Measurements from ENCODE around the gene PNLIPRP3. TPM values are rescaled to one million over a fixed set of nuclear protein-coding genes. Genes with fewer than 3 reads are reported as not detected.

The PNLIPRP3 gene
- total and polyA plus RNA-seq, 2 of the 8 experiments (the other 6 are each of a cell fraction or from before 2014, with no cell fraction given), result not detected

DNA sequence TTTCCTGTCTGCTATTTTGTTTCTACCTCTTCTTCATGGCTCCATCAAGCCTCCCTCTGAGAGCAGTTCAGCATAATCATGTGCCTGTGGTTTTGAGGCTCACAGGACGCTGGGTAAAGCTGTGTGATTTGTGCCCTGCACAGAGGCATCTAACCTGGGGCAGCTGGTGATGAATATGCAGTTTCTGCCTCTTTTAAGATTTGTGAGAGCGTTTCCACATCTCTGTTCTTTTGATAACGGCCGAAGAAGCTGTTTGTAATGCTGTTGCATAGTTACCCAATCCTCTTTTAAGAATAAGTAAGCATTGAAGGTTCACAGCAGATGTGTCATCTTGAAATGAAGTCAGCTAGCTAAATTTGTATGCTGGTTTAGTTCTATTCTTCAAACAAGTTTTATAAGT is 45.2 kb downstream of the PNLIPRP3 start (continued):
- TF ChIP-seq, protein P1, sequence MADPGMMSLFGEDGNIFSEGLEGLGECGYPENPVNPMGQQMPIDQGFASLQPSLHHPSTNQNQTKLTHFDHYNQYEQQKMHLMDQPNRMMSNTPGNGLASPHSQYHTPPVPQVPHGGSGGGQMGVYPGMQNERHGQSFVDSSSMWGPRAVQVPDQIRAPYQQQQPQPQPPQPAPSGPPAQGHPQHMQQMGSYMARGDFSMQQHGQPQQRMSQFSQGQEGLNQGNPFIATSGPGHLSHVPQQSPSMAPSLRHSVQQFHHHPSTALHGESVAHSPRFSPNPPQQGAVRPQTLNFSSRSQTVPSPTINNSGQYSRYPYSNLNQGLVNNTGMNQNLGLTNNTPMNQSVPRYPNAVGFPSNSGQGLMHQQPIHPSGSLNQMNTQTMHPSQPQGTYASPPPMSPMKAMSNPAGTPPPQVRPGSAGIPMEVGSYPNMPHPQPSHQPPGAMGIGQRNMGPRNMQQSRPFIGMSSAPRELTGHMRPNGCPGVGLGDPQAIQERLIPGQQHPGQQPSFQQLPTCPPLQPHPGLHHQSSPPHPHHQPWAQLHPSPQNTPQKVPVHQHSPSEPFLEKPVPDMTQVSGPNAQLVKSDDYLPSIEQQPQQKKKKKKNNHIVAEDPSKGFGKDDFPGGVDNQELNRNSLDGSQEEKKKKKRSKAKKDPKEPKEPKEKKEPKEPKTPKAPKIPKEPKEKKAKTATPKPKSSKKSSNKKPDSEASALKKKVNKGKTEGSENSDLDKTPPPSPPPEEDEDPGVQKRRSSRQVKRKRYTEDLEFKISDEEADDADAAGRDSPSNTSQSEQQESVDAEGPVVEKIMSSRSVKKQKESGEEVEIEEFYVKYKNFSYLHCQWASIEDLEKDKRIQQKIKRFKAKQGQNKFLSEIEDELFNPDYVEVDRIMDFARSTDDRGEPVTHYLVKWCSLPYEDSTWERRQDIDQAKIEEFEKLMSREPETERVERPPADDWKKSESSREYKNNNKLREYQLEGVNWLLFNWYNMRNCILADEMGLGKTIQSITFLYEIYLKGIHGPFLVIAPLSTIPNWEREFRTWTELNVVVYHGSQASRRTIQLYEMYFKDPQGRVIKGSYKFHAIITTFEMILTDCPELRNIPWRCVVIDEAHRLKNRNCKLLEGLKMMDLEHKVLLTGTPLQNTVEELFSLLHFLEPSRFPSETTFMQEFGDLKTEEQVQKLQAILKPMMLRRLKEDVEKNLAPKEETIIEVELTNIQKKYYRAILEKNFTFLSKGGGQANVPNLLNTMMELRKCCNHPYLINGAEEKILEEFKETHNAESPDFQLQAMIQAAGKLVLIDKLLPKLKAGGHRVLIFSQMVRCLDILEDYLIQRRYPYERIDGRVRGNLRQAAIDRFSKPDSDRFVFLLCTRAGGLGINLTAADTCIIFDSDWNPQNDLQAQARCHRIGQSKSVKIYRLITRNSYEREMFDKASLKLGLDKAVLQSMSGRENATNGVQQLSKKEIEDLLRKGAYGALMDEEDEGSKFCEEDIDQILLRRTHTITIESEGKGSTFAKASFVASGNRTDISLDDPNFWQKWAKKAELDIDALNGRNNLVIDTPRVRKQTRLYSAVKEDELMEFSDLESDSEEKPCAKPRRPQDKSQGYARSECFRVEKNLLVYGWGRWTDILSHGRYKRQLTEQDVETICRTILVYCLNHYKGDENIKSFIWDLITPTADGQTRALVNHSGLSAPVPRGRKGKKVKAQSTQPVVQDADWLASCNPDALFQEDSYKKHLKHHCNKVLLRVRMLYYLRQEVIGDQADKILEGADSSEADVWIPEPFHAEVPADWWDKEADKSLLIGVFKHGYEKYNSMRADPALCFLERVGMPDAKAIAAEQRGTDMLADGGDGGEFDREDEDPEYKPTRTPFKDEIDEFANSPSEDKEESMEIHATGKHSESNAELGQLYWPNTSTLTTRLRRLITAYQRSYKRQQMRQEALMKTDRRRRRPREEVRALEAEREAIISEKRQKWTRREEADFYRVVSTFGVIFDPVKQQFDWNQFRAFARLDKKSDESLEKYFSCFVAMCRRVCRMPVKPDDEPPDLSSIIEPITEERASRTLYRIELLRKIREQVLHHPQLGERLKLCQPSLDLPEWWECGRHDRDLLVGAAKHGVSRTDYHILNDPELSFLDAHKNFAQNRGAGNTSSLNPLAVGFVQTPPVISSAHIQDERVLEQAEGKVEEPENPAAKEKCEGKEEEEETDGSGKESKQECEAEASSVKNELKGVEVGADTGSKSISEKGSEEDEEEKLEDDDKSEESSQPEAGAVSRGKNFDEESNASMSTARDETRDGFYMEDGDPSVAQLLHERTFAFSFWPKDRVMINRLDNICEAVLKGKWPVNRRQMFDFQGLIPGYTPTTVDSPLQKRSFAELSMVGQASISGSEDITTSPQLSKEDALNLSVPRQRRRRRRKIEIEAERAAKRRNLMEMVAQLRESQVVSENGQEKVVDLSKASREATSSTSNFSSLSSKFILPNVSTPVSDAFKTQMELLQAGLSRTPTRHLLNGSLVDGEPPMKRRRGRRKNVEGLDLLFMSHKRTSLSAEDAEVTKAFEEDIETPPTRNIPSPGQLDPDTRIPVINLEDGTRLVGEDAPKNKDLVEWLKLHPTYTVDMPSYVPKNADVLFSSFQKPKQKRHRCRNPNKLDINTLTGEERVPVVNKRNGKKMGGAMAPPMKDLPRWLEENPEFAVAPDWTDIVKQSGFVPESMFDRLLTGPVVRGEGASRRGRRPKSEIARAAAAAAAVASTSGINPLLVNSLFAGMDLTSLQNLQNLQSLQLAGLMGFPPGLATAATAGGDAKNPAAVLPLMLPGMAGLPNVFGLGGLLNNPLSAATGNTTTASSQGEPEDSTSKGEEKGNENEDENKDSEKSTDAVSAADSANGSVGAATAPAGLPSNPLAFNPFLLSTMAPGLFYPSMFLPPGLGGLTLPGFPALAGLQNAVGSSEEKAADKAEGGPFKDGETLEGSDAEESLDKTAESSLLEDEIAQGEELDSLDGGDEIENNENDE (IDR thresholded peaks at IDR 0.05; ENCODE audit: insufficient replicate concordance, low read length), result no peak
- no peak for TF ChIP-seq EP300 (IDR thresholded peaks at IDR 0.05; ENCODE audit: borderline replicate concordance in 1 of 2, low read depth in 2 of 2, low read length in 2 of 2)
- no peak for TF ChIP-seq SP4 (IDR thresholded peaks at IDR 0.05; ENCODE audit: low read length)
- TF ChIP-seq RXRA (IDR thresholded peaks at IDR 0.05; ENCODE audit: insufficient read depth, low read depth, low read length), result no peak
- TF ChIP-seq BRCA1 (IDR thresholded peaks at IDR 0.05; ENCODE audit: low read depth, low read length), result no peak
